Tibial nerve (tissue), 4 donors: ENCODE data around the gene SSH2. TPM values are rescaled to one million over a fixed set of nuclear protein-coding genes. Genes with fewer than 3 reads are reported as not detected.
"Not testable (repeated sequence)": the region's sequence is repeated elsewhere in the genome, so short reads cannot be mapped to it uniquely, and the experiment has no call there.

Source experiments
- DNase-seq, 2 donors: peaks; one replicate each; pipeline ENCODE4 v3.0.0-alpha.2; 2019; ENCODE audit warnings: low spot score in 2 of 2
- H3K27ac ChIP-seq, 4 donors: fragments of 200-600 bp; sonication (generic) in 3 of 4; one replicate each; pipeline ENCODE4 v1.5.1; 2017 to 2019; ENCODE audit warnings: mild to moderate bottlenecking in 1 of 4
- H3K27me3 ChIP-seq, 2 donors: fragments of 200-600 bp; sonication (generic) in 1 of 2; one replicate each; pipeline versions ENCODE4 v1.5.1 to v1.6.0; 2017 to 2019
- H3K36me3 ChIP-seq, 3 donors: fragments of 200-600 bp; sonication (generic); one replicate each; pipeline ENCODE4 v1.5.1; 2018 to 2019
- H3K4me1 ChIP-seq, 4 donors: fragments of 200-600 bp; sonication (generic) in 3 of 4; one replicate each; pipeline ENCODE4 v1.5.1; 2017 to 2019
- H3K4me3 ChIP-seq, 4 donors: fragments of 200-600 bp; sonication (generic) in 3 of 4; one replicate each; pipeline ENCODE4 v1.5.1; 2017 to 2019; ENCODE audit warnings: mild to moderate bottlenecking in 1 of 4, moderate library complexity in 1 of 4
- H3K9me3 ChIP-seq, 4 donors: fragments of 200-600 bp; sonication (generic) in 3 of 4; one replicate each; pipeline ENCODE4 v1.5.1; 2017 to 2019
- CTCF ChIP-seq, 5 experiments: fragments of 200-600 bp in 3 of 5; fragments of 450-650 bp in 2 of 5; sonication (generic) in 3 of 5; IDR thresholded peaks; one replicate each; pipeline ENCODE4 v1.5.1; 2016 to 2019; ENCODE audit warnings: antibody characterized with exemption in 5 of 5, mild to moderate bottlenecking in 3 of 5, moderate library complexity in 2 of 5
- EP300 ChIP-seq, 2 donors: sonication (generic); formaldehyde crosslinking; IDR thresholded peaks; one replicate each; pipeline ENCODE4 v1.6.1; 2017; ENCODE audit warnings: antibody characterized with exemption in 2 of 2, mild to moderate bottlenecking in 1 of 2
- POLR2A ChIP-seq, 2 donors: fragments of 450-650 bp; IDR thresholded peaks; one replicate each; pipeline ENCODE4 v1.6.1; 2017; ENCODE audit warnings: antibody characterized with exemption in 2 of 2, mild to moderate bottlenecking in 2 of 2, moderate library complexity in 2 of 2
- WGBS, 2 donors: methylation state at CpG; one replicate each; pipeline ENCODE4 v1.1.5; 2018; 5-methylcytosine and 5-hydroxymethylcytosine counted together
- total RNA-seq, 4 donors: library from RNA; depleted of rRNA; stranded (reverse); fragments of >200 nt; gene quantifications; one replicate each; pipeline ENCODE4 v1.1.0, GENCODE V29; 2016

Gene SSH2
- total RNA-seq, 4 donors from 2014 or later, result 51.3 to 67.1 (median 55.7) TPM

- no peak for DNase-seq
- H3K36me3 ChIP-seq, result no peaks in the 10 kb centered on the region
- H3K9me3 ChIP-seq, result no peaks in the 10 kb centered on the region
- H3K27ac ChIP-seq, result no peak overlapping the region
- H3K4me3 ChIP-seq, result no peak overlapping the region
- no peaks in the 10 kb centered on the region for H3K27me3 ChIP-seq
- TF ChIP-seq POLR2A (IDR thresholded peaks at IDR 0.05), result no peak
- TF ChIP-seq EP300 (IDR thresholded peaks at IDR 0.05), result no peak
- TF ChIP-seq CTCF (IDR thresholded peaks at IDR 0.05), result no peak
- 95 to 97% methylated on average over 5 of the region's 5 CpGs for WGBS, 2 donors
- H3K4me1 ChIP-seq, result peaks cover 0 to 22% (median 4%) of the 10 kb centered on the region in 4 donors
Observed at GRCh38 chr17:29782917-29783316, 147.1 kb downstream of the SSH2 start.

DNA sequence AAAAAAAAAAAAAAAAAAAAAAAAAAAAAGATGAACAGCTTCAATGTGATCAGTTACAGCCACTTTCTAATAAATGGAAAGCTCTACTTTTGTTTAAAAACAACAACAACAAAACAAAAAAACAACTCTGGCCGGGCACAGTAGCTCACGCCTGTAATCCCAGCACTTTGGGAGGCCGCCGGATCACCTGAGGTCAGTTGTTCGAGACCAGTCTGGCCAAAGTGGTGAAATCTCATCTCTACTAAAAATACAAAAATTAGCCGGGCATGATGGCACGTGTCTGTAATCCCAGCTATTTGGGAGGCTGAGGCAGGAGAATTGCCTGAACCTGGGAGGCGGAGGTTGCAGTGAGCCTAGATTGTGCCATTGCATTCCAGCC lies 150.2 kb downstream of the SSH2 start:
- not testable (repeated sequence) for DNase-seq, H3K4me3 ChIP-seq, H3K27me3 ChIP-seq, H3K9me3 ChIP-seq, H3K36me3 ChIP-seq
- WGBS, 2 donors, result 83 to 84% methylated on average over 8 of the region's 8 CpGs
- H3K27ac ChIP-seq, result peak overlapping the region in 2 of 4 donors; percentile 40 to 67
- peaks cover 0 to 18% (median 4%) of the 10 kb centered on the region in 4 donors for H3K4me1 ChIP-seq

- Histone ChIP-seq H3K27ac (peak overlapping the region in 2 of 4 donors; percentile 40 to 67), H3K36me3 (no peaks in the 10 kb centered on the region), H3K4me3 (no peak overlapping the region), H3K9me3 (no peaks in the 10 kb centered on the region), H3K27me3 (no peaks in the 10 kb centered on the region), H3K4me1 (peaks cover 0 to 18% (median 4%) of the 10 kb centered on the region in 4 donors)
- WGBS, 2 donors, result 34 to 35% methylated on average over 8 of the region's 8 CpGs
- peak; percentile 71 to 91 (median 82) for TF ChIP-seq CTCF (IDR thresholded peaks at IDR 0.05)
- TF ChIP-seq EP300 (IDR thresholded peaks at IDR 0.05), result peak in 1 of 2 donors; percentile 58
- no peak for TF ChIP-seq POLR2A (IDR thresholded peaks at IDR 0.05)
- DNase-seq, result peak; percentile 75 to 83
Observed at GRCh38 chr17:29778956-29779811, 150.8 kb downstream of the SSH2 start.

DNA sequence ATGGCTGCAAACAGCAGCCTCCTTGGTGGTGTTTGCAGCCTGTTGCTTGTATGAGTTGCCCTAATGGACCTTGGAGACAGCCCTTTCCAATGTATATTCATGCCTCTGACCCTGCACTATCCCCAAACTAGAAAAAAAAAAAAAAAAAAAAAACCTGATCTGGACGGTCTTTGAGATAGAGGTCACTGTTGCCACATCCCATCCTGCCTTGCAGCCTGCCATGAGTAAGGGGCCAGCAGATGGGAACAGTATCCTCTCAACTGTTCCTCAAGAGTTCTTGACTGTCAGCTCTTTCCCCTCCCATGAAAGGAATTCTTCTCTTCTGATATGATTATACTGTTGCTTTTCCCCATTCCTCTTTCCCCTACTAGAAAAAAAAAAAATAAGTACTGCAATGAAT lies 152.4 kb downstream of the SSH2 start:
- Histone ChIP-seq H3K4me1 (peaks cover 0 to 18% (median 4%) of the 10 kb centered on the region in 4 donors), H3K4me3 (no peak overlapping the region), H3K27ac (no peak overlapping the region), H3K27me3 (no peaks in the 10 kb centered on the region), H3K36me3 (no peaks in the 10 kb centered on the region), H3K9me3 (no peaks in the 10 kb centered on the region)
- TF ChIP-seq EP300 (IDR thresholded peaks at IDR 0.05) (no peak), POLR2A (IDR thresholded peaks at IDR 0.05) (no peak), CTCF (IDR thresholded peaks at IDR 0.05) (no peak)
- no peak for DNase-seq
- WGBS, 2 donors, result 55 to 56% methylated on average over 1 of the region's 1 CpG

GRCh38 chr17:29776026-29776425 lies 154.0 kb downstream of the SSH2 start:
- TF ChIP-seq CTCF (IDR thresholded peaks at IDR 0.05), result no peak
- no peak for TF ChIP-seq POLR2A (IDR thresholded peaks at IDR 0.05)
- TF ChIP-seq EP300 (IDR thresholded peaks at IDR 0.05), result no peak
- 94 to 100% methylated on average over 5 of the region's 5 CpGs for WGBS, 2 donors
- no peak overlapping the region for H3K4me3 ChIP-seq
- no peaks in the 10 kb centered on the region for H3K9me3 ChIP-seq
- no peak for DNase-seq
- H3K27ac ChIP-seq, result no peak overlapping the region
- peaks cover 0 to 18% (median 4%) of the 10 kb centered on the region in 4 donors for H3K4me1 ChIP-seq
- no peaks in the 10 kb centered on the region for H3K36me3 ChIP-seq
- H3K27me3 ChIP-seq, result no peaks in the 10 kb centered on the region
